H1 (cell line): ENCODE results near the gene N4BP3. TPM values are rescaled to one million over a fixed set of nuclear protein-coding genes. Genes with fewer than 3 reads are reported as not detected.

Source experiments
- CTCF ChIA-PET: fragments of 300-600 bp; sonication (Branson Sonifier 250); formaldehyde crosslinking; loops from one replicate; lab custom pipeline; 2021; ENCODE audit not compliant: partially characterized antibody; lab: Charles Lee
- POLR2A ChIA-PET: fragments of 300-600 bp; sonication (Branson Sonifier 250); formaldehyde crosslinking; loops from one replicate; lab custom pipeline; 2021; ENCODE audit warnings: inconsistent platforms; ENCODE audit not compliant: partially characterized antibody; lab: Charles Lee
- DNase-seq, 2 experiments: peaks; one replicate each; pipeline versions ENCODE4 v3.0.0 to v3.0.0-alpha.2; 2010 to 2022; ENCODE audit warnings: low spot score in 2 of 2, low read depth in 1 of 2, mixed read lengths in 1 of 2
- FAIRE-seq: peaks from 2 replicates; lab custom pipeline; 2011; peaks lifted over from hg19 to GRCh38; lab: Jason Lieb, UNC
- H2AFZ ChIP-seq: 2 replicates; pipeline ENCODE4 v1.8.1; 2012; ENCODE audit warnings: low read length, inconsistent platforms
- H2AK5ac ChIP-seq: 2 replicates; pipeline ENCODE4 v1.6.1; 2013; ENCODE audit warnings: low read depth, low read length
- H2BK120ac ChIP-seq: replicated peaks from 2 replicates; pipeline ENCODE3; 2013; ENCODE audit warnings: low read depth, low read length, inconsistent platforms
- H2BK12ac ChIP-seq: 2 replicates; pipeline ENCODE4 v1.6.1; 2013; ENCODE audit warnings: low read depth, low read length
- H2BK15ac ChIP-seq: 2 replicates; pipeline ENCODE4 v1.6.1; 2013; ENCODE audit warnings: low read length
- H2BK20ac ChIP-seq: 2 replicates; pipeline ENCODE4 v1.6.1; 2013; ENCODE audit warnings: low read length
- H2BK5ac ChIP-seq: 2 replicates; pipeline ENCODE4 v1.6.1; 2013; ENCODE audit warnings: low read depth, low read length
- H3K14ac ChIP-seq: 2 replicates; pipeline ENCODE4 v1.6.1; 2013; ENCODE audit warnings: inconsistent platforms; ENCODE audit not compliant: insufficient read length
- H3K18ac ChIP-seq: 2 replicates; pipeline ENCODE4 v1.6.1; 2013; ENCODE audit warnings: low read length; ENCODE audit errors: extremely low read depth
- H3K23ac ChIP-seq: 2 replicates; pipeline ENCODE4 v1.6.1; 2013; ENCODE audit warnings: inconsistent platforms; ENCODE audit not compliant: insufficient read length
- H3K23me2 ChIP-seq: 2 replicates; pipeline ENCODE4 v1.6.1; 2013; ENCODE audit warnings: low read depth, low read length
- H3K27ac ChIP-seq: 2 replicates; pipeline ENCODE4 v1.6.1; 2011; ENCODE audit warnings: low read depth, low read length, inconsistent platforms
- H3K27me3 ChIP-seq, 4 experiments: replicated peaks in 1 of 4; 1 replicate in 1 of 4; 2 replicates in 3 of 4; pipeline versions ENCODE4 v1.6.1 to v1.8.1; 2011 to 2013; ENCODE audit warnings: low read length in 3 of 4, mild to moderate bottlenecking in 3 of 4, inconsistent platforms in 2 of 4, mixed read lengths in 2 of 4, moderate library complexity in 1 of 4; ENCODE audit not compliant: control insufficient read depth in 3 of 4, insufficient read depth in 3 of 4; ENCODE audit errors: extremely low read depth in 1 of 4
- H3K36me3 ChIP-seq, 4 experiments: 2 replicates each; pipeline versions ENCODE4 v1.6.1 to v1.8.1; 2011 to 2013; ENCODE audit warnings: mild to moderate bottlenecking in 4 of 4, low read length in 3 of 4, moderate library complexity in 2 of 4, control low read depth in 1 of 4, inconsistent platforms in 1 of 4; ENCODE audit not compliant: insufficient read depth in 4 of 4, control insufficient read depth in 2 of 4
- H3K4ac ChIP-seq: replicated peaks from 2 replicates; pipeline ENCODE3; 2013; ENCODE audit warnings: low read length, low read depth, mixed read lengths, inconsistent platforms; ENCODE audit not compliant: insufficient read length
- H3K4me1 ChIP-seq, 4 experiments: replicated peaks in 1 of 4; 1 replicate in 1 of 4; 2 replicates in 3 of 4; pipeline versions ENCODE4 v1.6.1 to v1.8.1; 2011 to 2013; ENCODE audit warnings: low read length in 3 of 4, inconsistent platforms in 2 of 4, mixed read lengths in 1 of 4; ENCODE audit not compliant: insufficient read depth in 4 of 4, control insufficient read depth in 3 of 4
- H3K4me2 ChIP-seq, 2 experiments: 2 replicates each; pipeline versions ENCODE4 v1.6.1 to v1.8.1; 2011 to 2013; ENCODE audit warnings: low read depth in 2 of 2, low read length in 2 of 2, control low read depth in 1 of 2, inconsistent platforms in 1 of 2, mild to moderate bottlenecking in 1 of 2; ENCODE audit not compliant: insufficient read depth in 1 of 2
- H3K4me3 ChIP-seq, 4 experiments: fragments of 200-600, 300-600 bp in 1 of 4; sonication (generic), shearing (Covaris generic), sonication (Bioruptor Twin) in 1 of 4; 2 replicates each; pipeline versions ENCODE4 v1.5.1 to v1.8.1; 2011 to 2016; ENCODE audit warnings: low read length in 4 of 4, low read depth in 3 of 4, control low read depth in 2 of 4, inconsistent platforms in 2 of 4, mild to moderate bottlenecking in 2 of 4, mixed read lengths in 1 of 4, moderate library complexity in 1 of 4; ENCODE audit not compliant: insufficient read depth in 2 of 4; ENCODE audit errors: extremely low read depth in 1 of 4
- H3K56ac ChIP-seq: replicated peaks from 2 replicates; pipeline ENCODE3; 2013; ENCODE audit warnings: low read depth, mild to moderate bottlenecking, mixed read lengths, low read length, inconsistent platforms; ENCODE audit not compliant: insufficient read length
- H3K79me1 ChIP-seq: 2 replicates; pipeline ENCODE4 v1.6.1; 2013; ENCODE audit warnings: low read depth, low read length, control low read depth
- H3K79me2 ChIP-seq, 2 experiments: 2 replicates each; pipeline versions ENCODE4 v1.6.1 to v1.8.1; 2012 to 2013; ENCODE audit warnings: low read length in 2 of 2, mild to moderate bottlenecking in 2 of 2, inconsistent platforms in 1 of 2; ENCODE audit not compliant: insufficient read depth in 2 of 2, control insufficient read depth in 1 of 2
- H3K9ac ChIP-seq, 4 experiments: replicated peaks in 1 of 4; 1 replicate in 1 of 4; 2 replicates in 3 of 4; pipeline versions ENCODE4 v1.6.1 to v1.8.1; 2011 to 2013; ENCODE audit warnings: low read depth in 3 of 4, low read length in 3 of 4, control low read depth in 2 of 4, mild to moderate bottlenecking in 2 of 4, moderate library complexity in 2 of 4, inconsistent platforms in 1 of 4; ENCODE audit errors: extremely low read depth in 1 of 4
- H3K9me3 ChIP-seq, 2 experiments: 2 replicates each; pipeline versions ENCODE4 v1.6.1 to v1.8.1; 2012 to 2013; ENCODE audit warnings: mild to moderate bottlenecking in 2 of 2, moderate library complexity in 2 of 2, control low read depth in 1 of 2, inconsistent platforms in 1 of 2, low read depth in 1 of 2, low read length in 1 of 2, mixed read lengths in 1 of 2; ENCODE audit not compliant: insufficient read depth in 2 of 2
- H4K20me1 ChIP-seq, 2 experiments: replicated peaks in 1 of 2; 2 replicates each; pipeline versions ENCODE3 to v1.8.1; 2011 to 2013; ENCODE audit warnings: inconsistent platforms in 2 of 2, low read length in 2 of 2, mild to moderate bottlenecking in 1 of 2; ENCODE audit not compliant: insufficient read depth in 2 of 2, control insufficient read depth in 1 of 2
- H4K5ac ChIP-seq: 2 replicates; pipeline ENCODE4 v1.6.1; 2013; ENCODE audit warnings: low read length, low read depth, mixed read lengths, inconsistent platforms; ENCODE audit not compliant: insufficient read length
- H4K8ac ChIP-seq: 2 replicates; pipeline ENCODE4 v1.8.0; 2013; ENCODE audit warnings: mild to moderate bottlenecking, moderate library complexity, low read length, inconsistent platforms; ENCODE audit not compliant: insufficient read depth; ENCODE audit errors: extremely low read depth
- H4K91ac ChIP-seq: replicated peaks from 2 replicates; pipeline ENCODE3; 2013; ENCODE audit warnings: low read length, mixed read lengths, inconsistent platforms; ENCODE audit not compliant: insufficient read length
- CHD1 ChIP-seq: IDR thresholded peaks from 2 replicates; pipeline ENCODE4 v1.6.1; 2012; ENCODE audit warnings: low read depth, low read length, improper control_type of control experiment
- HDAC2 ChIP-seq, 2 experiments: fragments of 300-600 bp in 1 of 2; sonication (generic) in 1 of 2; IDR thresholded peaks; 2 replicates each; pipeline ENCODE4 v1.6.1; 2011 to 2012; ENCODE audit warnings: low read depth in 2 of 2, low read length in 2 of 2, mild to moderate bottlenecking in 2 of 2, moderate library complexity in 2 of 2, borderline replicate concordance in 1 of 2, inconsistent platforms in 1 of 2
- HDAC6 ChIP-seq: IDR thresholded peaks from one replicate; pipeline ENCODE4 v1.7.1; 2012; ENCODE audit warnings: low read depth, mild to moderate bottlenecking, inconsistent platforms, low read length, moderate library complexity
- JUN ChIP-seq: IDR thresholded peaks from 2 replicates; pipeline ENCODE4 v1.6.1; 2011; ENCODE audit warnings: low read depth, mild to moderate bottlenecking, improper control_type of control experiment, low read length
- KDM1A ChIP-seq: fragments of 200-600, 300-600 bp; sonication (generic); IDR thresholded peaks from 2 replicates; pipeline ENCODE4 v1.7.1; 2016; ENCODE audit warnings: mild to moderate bottlenecking, low read length, borderline replicate concordance
- POLR2A ChIP-seq, 2 experiments: IDR thresholded peaks; 1 replicate in 1 of 2; 2 replicates in 1 of 2; pipeline ENCODE4 v1.6.1; 2011; ENCODE audit warnings: low read depth in 2 of 2, low read length in 2 of 2, mild to moderate bottlenecking in 2 of 2; ENCODE audit errors: control extremely low read depth in 1 of 2
- RXRA ChIP-seq: IDR thresholded peaks from 2 replicates; pipeline ENCODE4 v1.6.1; 2011; ENCODE audit warnings: low read depth, mild to moderate bottlenecking, low read length, moderate library complexity; ENCODE audit not compliant: insufficient read depth
- SAP30 ChIP-seq: fragments of 300-600 bp; sonication (generic); IDR thresholded peaks from 2 replicates; pipeline ENCODE4 v1.7.1; 2012; ENCODE audit warnings: low read length, moderate library complexity, mild to moderate bottlenecking, inconsistent platforms; ENCODE audit not compliant: insufficient read depth, insufficient replicate concordance
- SP2 ChIP-seq: IDR thresholded peaks from 2 replicates; pipeline ENCODE4 v1.6.1; 2012; ENCODE audit warnings: mild to moderate bottlenecking, low read length, inconsistent platforms
- TAF1 ChIP-seq: IDR thresholded peaks from 2 replicates; pipeline ENCODE4 v1.6.1; 2011; ENCODE audit warnings: mild to moderate bottlenecking, low read depth, low read length
- TCF12 ChIP-seq: IDR thresholded peaks from 2 replicates; pipeline ENCODE4 v1.6.1; 2011; ENCODE audit warnings: low read depth, mild to moderate bottlenecking, low read length
- WGBS, 2 experiments: shearing (Covaris generic) in 1 of 2; methylation state at CpG; one replicate each; pipeline versions ENCODE4 v1.1.6 to v1.1.7; 2013 to 2015; ENCODE audit warnings: low lambda C conversion rate in 2 of 2, mixed read lengths in 2 of 2, inconsistent platforms in 1 of 2, low coverage in 1 of 2, missing lambda C conversion rate in 1 of 2; ENCODE audit not compliant: insufficient replicate concordance in 2 of 2, insufficient coverage in 1 of 2, insufficient read length in 1 of 2; ENCODE audit errors: extremely low coverage in 1 of 2, missing lambda C conversion rate in 1 of 2; 5-methylcytosine and 5-hydroxymethylcytosine counted together
- polyA plus RNA-seq, 7 experiments: library from polyadenylated mRNA; depleted of rRNA in 3 of 7; stranded (reverse) in 5 of 7; unstranded in 2 of 7; fragments of >200 nt in 5 of 7; fragments of 200-250 nt in 2 of 7; gene quantifications; 1 replicate in 5 of 7; 2 replicates in 1 of 7; 4 replicates in 1 of 7; pipeline versions ENCODE4 v1.2.1 to v1.2.3, GENCODE V29; 2011 to 2013; ENCODE audit warnings: missing spikeins in 2 of 7, mixed read lengths in 2 of 7
- total RNA-seq: library from RNA; stranded (reverse); fragmentation: NEBNext Ultra II Directional; extraction: Animal tissue kit (Norgen Biotek cat#: 25700); gene quantifications from 2 replicates; pipeline ENCODE4 v1.2.1, GENCODE V29; 2021
- TF ChIP-seq, protein P1 (sequence below): IDR thresholded peaks from 2 replicates; pipeline ENCODE4 v1.6.1; 2012; ENCODE audit warnings: low read length, inconsistent platforms

N4BP3 gene
- total and polyA plus RNA-seq, 2 of the 8 experiments (the other 6 are each of a cell fraction or from before 2014, with no cell fraction given) = 13.1 to 39.2 TPM

DNA sequence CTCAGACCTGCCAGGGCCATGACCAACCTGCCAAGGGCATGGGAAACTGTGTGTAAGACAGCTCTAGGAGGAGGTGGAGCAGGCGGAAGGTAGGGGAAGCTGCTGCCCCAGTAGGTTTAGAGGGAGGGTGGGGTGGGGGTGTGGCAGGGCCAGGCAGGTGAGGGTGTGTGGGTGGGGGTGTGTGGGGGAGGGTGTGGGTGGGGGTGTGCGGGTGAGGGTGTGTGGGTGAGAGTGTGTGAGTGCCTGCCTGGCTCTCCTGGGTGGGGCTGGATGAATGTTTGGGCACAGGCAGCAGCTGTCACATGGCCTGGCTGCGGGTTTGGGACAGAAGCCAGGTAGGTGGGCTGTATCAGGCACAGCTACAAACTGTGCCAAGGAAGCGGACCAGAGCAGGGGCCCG, 8.8 kb upstream of the N4BP3 start:
- Histone ChIP-seq H3K27ac (no peak overlapping the region), H3K23me2 (no peaks in the 10 kb centered on the region), H2BK15ac (no peak overlapping the region), H3K79me1 (no peaks in the 10 kb centered on the region), H2AFZ (no peak overlapping the region), H4K5ac (no peak overlapping the region), H2AK5ac (no peak overlapping the region), H3K9me3 (no peaks in the 10 kb centered on the region), H3K4me3 (no peak overlapping the region), H3K27me3 (no peaks in the 10 kb centered on the region), H3K23ac (no peak overlapping the region), H2BK20ac (no peak overlapping the region), H4K8ac (no peak overlapping the region), H4K20me1 (no peaks in the 10 kb centered on the region), H3K56ac (no peak overlapping the region), H3K14ac (no peak overlapping the region), H3K36me3 (no peaks in the 10 kb centered on the region), H3K18ac (no peak overlapping the region), H3K9ac (no peak overlapping the region), H2BK5ac (no peak overlapping the region), H3K4me2 (no peak overlapping the region), H4K91ac (no peak overlapping the region), H2BK12ac (no peak overlapping the region), H2BK120ac (no peak overlapping the region), H3K79me2 (no peaks in the 10 kb centered on the region), H3K4me1 (0 out of 7 replicates have a peak, but pooled peaks cover 0 to 7% (median 1%) of the 10 kb centered on the region in 4 experiments), H3K4ac (no peak overlapping the region)
- FAIRE-seq = no peak
- no peak for TF ChIP-seq SP2
- no peak for TF ChIP-seq CHD1
- no peak for TF ChIP-seq JUN
- TF ChIP-seq TAF1 = no peak
- TF ChIP-seq POLR2A (IDR thresholded peaks at IDR 0.05; ENCODE audit: control extremely low read depth in 1 of 2, low read depth in 2 of 2, low read length in 2 of 2) = no peak
- TF ChIP-seq HDAC6 = no peak
- no peak for TF ChIP-seq SAP30
- no peak for TF ChIP-seq KDM1A
- no peak for TF ChIP-seq HDAC2 (IDR thresholded peaks at IDR 0.05; ENCODE audit: borderline replicate concordance in 1 of 2, low read depth in 2 of 2, low read length in 2 of 2)
- TF ChIP-seq TCF12 = no peak
- no peak for TF ChIP-seq RXRA
- TF ChIP-seq, protein P1, sequence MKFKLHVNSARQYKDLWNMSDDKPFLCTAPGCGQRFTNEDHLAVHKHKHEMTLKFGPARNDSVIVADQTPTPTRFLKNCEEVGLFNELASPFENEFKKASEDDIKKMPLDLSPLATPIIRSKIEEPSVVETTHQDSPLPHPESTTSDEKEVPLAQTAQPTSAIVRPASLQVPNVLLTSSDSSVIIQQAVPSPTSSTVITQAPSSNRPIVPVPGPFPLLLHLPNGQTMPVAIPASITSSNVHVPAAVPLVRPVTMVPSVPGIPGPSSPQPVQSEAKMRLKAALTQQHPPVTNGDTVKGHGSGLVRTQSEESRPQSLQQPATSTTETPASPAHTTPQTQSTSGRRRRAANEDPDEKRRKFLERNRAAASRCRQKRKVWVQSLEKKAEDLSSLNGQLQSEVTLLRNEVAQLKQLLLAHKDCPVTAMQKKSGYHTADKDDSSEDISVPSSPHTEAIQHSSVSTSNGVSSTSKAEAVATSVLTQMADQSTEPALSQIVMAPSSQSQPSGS = no peak
- WGBS, 2 experiments = 86% methylated on average over 1 of the region's 5 CpGs; no CpG with 5 or more reads in 1 of the 2 experiments
- no peak for DNase-seq
- CTCF ChIA-PET = interaction anchor here (1.6 to 8.7 kb wide), 3 partner anchors 17 to 44 kb away, joined by 3 to 83 read pairs (median 48); no protein-coding TSS in a partner anchor
- POLR2A ChIA-PET = interaction anchor here (0.8 to 27.9 kb wide), 3 partner anchors 17 to 102 kb away, joined by 3 to 1250 read pairs (median 3); partner anchors contain the start of genes NHP2 and RMND5B
